Testis (tissue), 2 donors: Measurements from ENCODE around the gene DNASE1.

Experiments used
- POLR2A ChIP-seq: fragments of 450-650 bp; IDR thresholded peaks from one replicate; pipeline ENCODE4 v1.6.1; 2017; ENCODE audit warnings: antibody characterized with exemption, mild to moderate bottlenecking, moderate library complexity
- TF ChIP-seq, protein P1 (sequence below), 3 experiments: fragments of 450-650 bp in 2 of 3; fragments of 200-600 bp in 1 of 3; sonication (generic) in 1 of 3; IDR thresholded peaks; one replicate each; pipeline ENCODE4 v1.5.1; 2016 to 2019; ENCODE audit warnings: antibody characterized with exemption in 3 of 3, mild to moderate bottlenecking in 2 of 3, moderate library complexity in 1 of 3

DNA sequence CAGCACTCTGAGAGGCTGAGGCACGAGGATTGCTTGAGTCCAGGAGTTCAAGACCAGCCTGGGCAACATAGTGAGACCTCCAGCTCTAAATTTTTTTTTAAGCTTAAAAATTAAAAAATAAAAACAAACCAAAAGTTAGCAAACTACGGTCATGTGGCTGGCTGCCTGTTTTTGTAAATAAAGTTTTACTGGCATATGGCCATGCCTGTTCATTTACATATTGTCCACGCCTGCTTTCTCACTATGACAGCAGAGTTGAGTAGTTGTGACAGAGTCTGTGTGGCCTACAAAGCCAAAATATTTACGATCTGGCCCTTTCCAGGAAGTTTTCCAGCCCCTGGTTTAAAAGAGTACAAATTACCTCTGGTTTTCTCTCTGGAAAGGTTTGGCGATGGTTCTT is 46.4 kb upstream of the DNASE1 start:
- TF ChIP-seq, protein P1, sequence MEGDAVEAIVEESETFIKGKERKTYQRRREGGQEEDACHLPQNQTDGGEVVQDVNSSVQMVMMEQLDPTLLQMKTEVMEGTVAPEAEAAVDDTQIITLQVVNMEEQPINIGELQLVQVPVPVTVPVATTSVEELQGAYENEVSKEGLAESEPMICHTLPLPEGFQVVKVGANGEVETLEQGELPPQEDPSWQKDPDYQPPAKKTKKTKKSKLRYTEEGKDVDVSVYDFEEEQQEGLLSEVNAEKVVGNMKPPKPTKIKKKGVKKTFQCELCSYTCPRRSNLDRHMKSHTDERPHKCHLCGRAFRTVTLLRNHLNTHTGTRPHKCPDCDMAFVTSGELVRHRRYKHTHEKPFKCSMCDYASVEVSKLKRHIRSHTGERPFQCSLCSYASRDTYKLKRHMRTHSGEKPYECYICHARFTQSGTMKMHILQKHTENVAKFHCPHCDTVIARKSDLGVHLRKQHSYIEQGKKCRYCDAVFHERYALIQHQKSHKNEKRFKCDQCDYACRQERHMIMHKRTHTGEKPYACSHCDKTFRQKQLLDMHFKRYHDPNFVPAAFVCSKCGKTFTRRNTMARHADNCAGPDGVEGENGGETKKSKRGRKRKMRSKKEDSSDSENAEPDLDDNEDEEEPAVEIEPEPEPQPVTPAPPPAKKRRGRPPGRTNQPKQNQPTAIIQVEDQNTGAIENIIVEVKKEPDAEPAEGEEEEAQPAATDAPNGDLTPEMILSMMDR (IDR thresholded peaks at IDR 0.05), result no peak
- TF ChIP-seq POLR2A, result no peak
